Osteocyte (in vitro differentiated cells): ENCODE measurements around the gene VPS37D. TPM values are rescaled to one million over a fixed set of nuclear protein-coding genes. Genes with fewer than 3 reads are reported as not detected.

Source experiments
- DNase-seq: peaks from one replicate; pipeline ENCODE4 v3.0.0; 2021; ENCODE audit warnings: mixed read lengths; ENCODE audit not compliant: unreplicated experiment; ENCODE audit errors: extremely low spot score
- H3K27ac Mint-ChIP-seq: one replicate; pipeline ENCODE4 v1.8.0; 2021; ENCODE audit warnings: mild to moderate bottlenecking, mixed read lengths; ENCODE audit not compliant: unreplicated experiment
- H3K27me3 Mint-ChIP-seq: one replicate; pipeline ENCODE4 v1.8.0; 2021; ENCODE audit warnings: mixed read lengths; ENCODE audit not compliant: unreplicated experiment
- H3K36me3 Mint-ChIP-seq: one replicate; pipeline ENCODE4 v1.8.0; 2021; ENCODE audit warnings: mixed read lengths; ENCODE audit not compliant: unreplicated experiment
- H3K4me1 Mint-ChIP-seq: one replicate; pipeline ENCODE4 v1.8.0; 2021; ENCODE audit warnings: mixed read lengths; ENCODE audit not compliant: unreplicated experiment
- H3K4me3 Mint-ChIP-seq: one replicate; pipeline ENCODE4 v1.8.0; 2021; ENCODE audit warnings: mild to moderate bottlenecking, moderate library complexity, mixed read lengths; ENCODE audit not compliant: unreplicated experiment
- H3K9me3 Mint-ChIP-seq: one replicate; pipeline ENCODE4 v1.8.0; 2021; ENCODE audit warnings: mixed read lengths; ENCODE audit not compliant: unreplicated experiment
- CTCF ChIP-seq: fragments of 200-600 bp; sonication (generic); IDR thresholded peaks from 2 replicates; pipeline ENCODE4 v1.5.0; 2021; ENCODE audit warnings: antibody characterized with exemption, mild to moderate bottlenecking, moderate library complexity
- total RNA-seq: library from RNA; stranded (reverse); gene quantifications from 2 replicates; pipeline ENCODE4 v1.2.1, GENCODE V29; 2021

VPS37D gene
- total RNA-seq, 1 donor from 2014 or later, result 5.0 TPM

GRCh38 chr7:73681031-73681430 is 13.4 kb downstream of the VPS37D start:
- no peak overlapping the region for H3K27ac Mint-ChIP-seq
- peaks cover 10% of the 10 kb centered on the region for H3K36me3 Mint-ChIP-seq
- H3K4me3 Mint-ChIP-seq, result peak overlapping the region; percentile 95
- no peaks in the 10 kb centered on the region for H3K9me3 Mint-ChIP-seq
- TF ChIP-seq CTCF, result no peak
- peaks cover 33% of the 10 kb centered on the region for H3K4me1 Mint-ChIP-seq
- H3K27me3 Mint-ChIP-seq, result no peaks in the 10 kb centered on the region
- no peak for DNase-seq

DNA sequence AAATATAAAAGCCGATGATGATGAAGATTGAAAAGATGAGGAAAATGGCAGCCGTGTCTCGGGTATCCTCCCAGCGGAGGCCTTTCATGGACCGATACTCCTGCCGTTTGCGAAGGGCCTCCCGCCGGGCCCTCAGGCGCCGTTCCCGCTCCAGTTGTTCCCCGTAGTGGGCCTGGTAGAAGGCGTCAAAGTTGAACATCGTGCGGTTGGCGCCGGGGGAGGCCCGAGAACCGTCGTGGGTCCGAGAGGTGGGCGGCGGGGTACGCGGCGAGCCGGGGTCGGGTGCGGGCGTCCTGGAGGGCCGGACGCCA is 15.1 kb downstream of the VPS37D start:
- no peak for DNase-seq
- peak overlapping the region; percentile 95 for H3K4me3 Mint-ChIP-seq
- no peaks in the 10 kb centered on the region for H3K27me3 Mint-ChIP-seq
- peaks cover 33% of the 10 kb centered on the region for H3K4me1 Mint-ChIP-seq
- H3K27ac Mint-ChIP-seq, result peak overlapping the region; percentile 95
- H3K9me3 Mint-ChIP-seq, result no peaks in the 10 kb centered on the region
- no peak for TF ChIP-seq CTCF
- peaks cover 10% of the 10 kb centered on the region for H3K36me3 Mint-ChIP-seq

GRCh38 chr7:73683056-73683787 is 15.6 kb downstream of the VPS37D start, which contains the start of the genes BUD23 and DNAJC30:
TSS of gene BUD23 (plus strand) at chr7:73683597. CDS start at chr7:73683626, 29 bp downstream.
TSS of gene DNAJC30 (minus strand) at chr7:73683453. CDS start at chr7:73683423, 30 bp downstream.
- Mint-ChIP-seq H3K27me3 (no peaks in the 10 kb centered on the region), H3K27ac (peak within 1 kb of the TSS; percentile 95), H3K9me3 (no peaks in the 10 kb centered on the region), H3K4me1 (peaks cover 33% of the 10 kb centered on the region), H3K4me3 (peak within 1 kb of the TSS; percentile 95), H3K36me3 (peaks cover 6% of the 10 kb centered on the region)
- TF ChIP-seq CTCF, result no peak
- peak; percentile 97 for DNase-seq

GRCh38 chr7:73683788-73684693 is 16.4 kb downstream of the VPS37D start:
- DNase-seq, result no peak

More at GRCh38 chr7:73683788-73684693, 16.4 kb downstream of the VPS37D start:
- Mint-ChIP-seq H3K36me3 (peaks cover 8% of the 10 kb centered on the region), H3K4me3 (peak overlapping the region; percentile 95), H3K4me1 (peaks cover 33% of the 10 kb centered on the region), H3K27ac (peak overlapping the region; percentile 95), H3K27me3 (no peaks in the 10 kb centered on the region), H3K9me3 (no peaks in the 10 kb centered on the region)
- TF ChIP-seq CTCF, result no peak
